Measurements from ENCODE around the gene CELSR2.

DNA sequence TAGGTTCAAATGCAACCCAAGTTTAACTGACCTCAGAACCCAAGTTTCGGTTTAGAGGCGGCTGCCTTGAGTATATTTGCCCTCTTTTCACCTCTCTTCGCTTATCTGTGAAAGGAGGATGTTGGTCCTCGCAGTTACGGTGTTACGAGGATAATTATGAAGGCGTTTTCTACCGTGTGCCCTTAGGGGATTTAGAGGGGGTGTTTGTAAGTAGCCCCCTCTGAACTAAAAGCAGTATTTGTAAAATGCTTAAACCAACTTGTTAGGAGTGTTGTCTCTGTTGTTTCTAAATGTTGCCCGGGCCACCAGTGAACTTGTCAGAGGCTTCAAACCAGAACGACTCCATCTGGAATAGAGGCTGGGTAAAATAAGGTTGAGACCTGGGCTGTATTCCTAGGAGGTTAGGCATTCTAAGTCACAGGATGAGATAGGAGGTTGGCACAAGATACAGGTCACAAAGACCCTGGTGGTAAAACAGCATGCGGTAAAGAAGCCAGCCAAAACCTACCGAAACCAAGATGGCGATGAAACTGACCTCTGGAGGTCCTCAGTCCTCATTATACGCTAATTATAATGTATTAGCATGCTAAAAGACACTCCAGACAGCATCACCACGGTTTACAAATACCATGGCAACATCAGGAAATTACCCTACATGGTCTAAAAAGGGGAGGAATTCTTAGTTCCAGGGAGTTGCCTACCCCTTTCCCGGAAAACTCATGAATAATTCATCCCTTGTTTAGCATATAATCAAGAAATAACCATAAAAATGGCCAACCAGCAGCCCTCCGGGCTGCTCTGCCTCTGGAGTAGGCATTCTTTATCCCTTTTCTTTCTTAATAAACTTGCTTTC is 34.6 kb downstream of the CELSR2 start:
- TF ChIP-seq, protein P1, sequence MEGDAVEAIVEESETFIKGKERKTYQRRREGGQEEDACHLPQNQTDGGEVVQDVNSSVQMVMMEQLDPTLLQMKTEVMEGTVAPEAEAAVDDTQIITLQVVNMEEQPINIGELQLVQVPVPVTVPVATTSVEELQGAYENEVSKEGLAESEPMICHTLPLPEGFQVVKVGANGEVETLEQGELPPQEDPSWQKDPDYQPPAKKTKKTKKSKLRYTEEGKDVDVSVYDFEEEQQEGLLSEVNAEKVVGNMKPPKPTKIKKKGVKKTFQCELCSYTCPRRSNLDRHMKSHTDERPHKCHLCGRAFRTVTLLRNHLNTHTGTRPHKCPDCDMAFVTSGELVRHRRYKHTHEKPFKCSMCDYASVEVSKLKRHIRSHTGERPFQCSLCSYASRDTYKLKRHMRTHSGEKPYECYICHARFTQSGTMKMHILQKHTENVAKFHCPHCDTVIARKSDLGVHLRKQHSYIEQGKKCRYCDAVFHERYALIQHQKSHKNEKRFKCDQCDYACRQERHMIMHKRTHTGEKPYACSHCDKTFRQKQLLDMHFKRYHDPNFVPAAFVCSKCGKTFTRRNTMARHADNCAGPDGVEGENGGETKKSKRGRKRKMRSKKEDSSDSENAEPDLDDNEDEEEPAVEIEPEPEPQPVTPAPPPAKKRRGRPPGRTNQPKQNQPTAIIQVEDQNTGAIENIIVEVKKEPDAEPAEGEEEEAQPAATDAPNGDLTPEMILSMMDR (optimal IDR thresholded peaks at IDR 0.05 in 1 of 3, IDR thresholded peaks at IDR 0.05 in 1 of 3, conservative IDR thresholded peaks at IDR 0.05 in 1 of 3; ENCODE audit: extremely low read depth in 1 of 3, insufficient read depth in 2 of 3, low read length in 3 of 3), result no peak
- no peak for TF ChIP-seq EZH2 (IDR thresholded peaks at IDR 0.05; ENCODE audit: low read length)

Measured in keratinocyte (primary cell).